ENCODE results near the gene STAU1.
"Not testable (repeated sequence)": the region's sequence is repeated elsewhere in the genome, so short reads cannot be mapped to it uniquely, and the experiment has no call there.

Gene STAU1

DNA sequence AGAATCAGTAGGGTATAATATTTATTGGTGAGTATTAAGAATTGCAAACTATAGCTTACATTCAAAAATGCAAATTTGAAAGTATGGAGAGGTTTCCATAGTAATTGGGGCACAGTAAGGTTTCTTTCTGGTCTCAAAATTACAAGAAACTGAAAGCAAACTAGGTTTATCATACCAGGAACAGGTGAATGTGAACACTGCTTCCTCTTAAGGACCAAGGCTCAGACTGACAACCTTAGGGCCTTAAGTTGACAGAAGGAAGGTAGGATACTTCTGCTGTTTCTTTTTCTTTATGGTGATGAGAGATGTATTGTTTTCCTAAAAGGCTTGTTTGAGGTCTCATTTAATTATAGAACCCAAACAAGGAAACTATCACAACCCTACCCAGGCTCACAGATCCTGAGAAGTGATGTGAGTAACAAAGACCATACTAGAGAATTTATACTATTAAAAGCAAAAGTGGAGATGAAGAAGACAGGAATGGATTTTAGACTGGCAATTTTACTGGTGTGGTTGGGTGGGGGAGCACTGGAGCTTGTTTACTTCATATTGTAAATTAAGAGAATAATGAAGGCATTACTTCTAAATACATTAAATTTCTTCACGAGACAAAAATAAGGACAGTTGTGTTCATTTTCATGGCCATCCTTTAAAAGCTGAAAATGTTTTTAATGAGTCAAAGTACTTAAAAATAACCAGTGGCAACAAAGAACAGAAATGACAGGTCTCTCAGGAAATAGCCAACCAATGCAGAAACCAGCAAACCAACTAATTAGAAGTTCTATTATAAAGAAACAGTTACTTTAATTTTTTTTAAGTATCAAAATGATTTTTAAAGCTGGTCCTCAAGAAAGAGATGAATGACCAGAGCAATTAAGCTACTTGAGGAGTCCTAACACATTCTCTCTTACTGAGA is 21.3 kb downstream of the STAU1 start:
- no peak for DNase-seq (ENCODE audit: low read depth in 2 of 3, low spot score in 2 of 3)

DNA sequence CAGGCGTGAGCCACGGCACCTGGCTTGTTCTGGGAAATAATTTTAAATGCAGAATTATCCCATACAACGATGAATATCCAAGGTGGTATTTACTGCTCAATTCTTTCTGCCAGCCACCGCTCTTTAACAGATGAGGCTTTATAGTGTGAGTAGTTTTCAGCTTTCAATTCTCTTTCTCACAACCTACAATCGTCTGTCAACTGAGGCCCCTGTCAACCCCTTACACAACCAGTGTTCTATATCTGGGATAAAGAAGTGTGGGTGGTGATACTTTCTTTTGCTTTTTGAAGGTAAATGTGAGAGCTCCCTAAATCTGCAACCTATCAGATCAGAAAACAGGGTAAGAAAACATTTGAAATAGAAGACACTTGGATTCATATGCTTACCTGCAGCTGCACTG is 22.5 kb downstream of the STAU1 start:
- DNase-seq (ENCODE audit: low read depth in 2 of 3, low spot score in 2 of 3) = no peak

DNA sequence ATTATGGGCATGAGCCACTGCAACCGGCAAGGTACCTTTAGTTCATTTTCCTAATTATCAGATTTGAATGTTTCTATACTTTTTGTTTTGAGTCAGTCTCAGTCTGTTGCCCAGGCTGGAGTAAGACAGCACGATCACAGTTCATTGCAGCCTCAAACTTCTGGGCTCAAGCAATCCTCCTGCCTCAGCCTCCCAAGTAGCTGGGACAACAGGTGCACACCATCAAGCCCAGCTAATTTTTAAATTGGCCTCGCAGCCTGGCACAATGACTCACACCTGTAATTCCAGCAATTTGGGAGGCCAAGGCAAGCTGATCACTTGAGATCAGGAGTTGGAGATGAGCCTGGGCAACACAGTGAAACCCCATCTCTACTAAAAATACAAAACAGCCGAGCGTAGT is 24.4 kb downstream of the STAU1 start:
- no peak for DNase-seq (ENCODE audit: low read depth in 2 of 3, low spot score in 2 of 3)

DNA sequence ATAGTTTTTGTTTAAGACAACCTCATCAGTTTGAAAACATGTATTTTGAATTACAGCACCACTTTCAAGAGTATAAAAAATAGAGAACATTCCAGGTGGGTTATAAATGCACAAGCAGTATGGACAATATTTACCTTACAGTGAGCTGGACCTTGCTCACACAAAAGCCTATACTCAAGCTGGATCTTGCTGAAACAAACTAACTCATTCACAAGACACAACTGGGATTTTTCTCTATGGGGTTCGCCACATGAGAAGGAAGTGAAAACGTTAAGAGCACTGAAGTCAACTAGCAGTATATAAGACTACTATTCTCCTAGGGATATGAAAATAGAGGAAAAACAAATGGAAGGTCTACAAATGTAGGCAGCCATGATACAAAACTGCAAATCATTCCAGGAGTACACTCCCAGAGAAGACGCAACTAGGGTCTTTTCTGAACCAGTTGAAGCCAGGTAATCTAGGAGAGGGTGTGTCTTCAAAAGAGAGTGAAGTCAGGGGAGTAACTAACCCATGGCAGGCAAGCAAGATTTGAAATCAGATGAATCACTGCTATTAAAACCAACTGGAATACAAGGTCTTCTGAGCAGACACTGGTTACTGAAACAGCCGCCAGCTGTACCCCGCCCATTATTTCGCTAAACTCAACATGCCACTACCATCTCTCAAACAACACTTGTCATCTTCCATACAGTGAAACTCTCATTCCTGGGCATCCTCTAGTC is 26.5 kb downstream of the STAU1 start:
- no peak for DNase-seq (ENCODE audit: low read depth in 2 of 3, low spot score in 2 of 3)

DNA sequence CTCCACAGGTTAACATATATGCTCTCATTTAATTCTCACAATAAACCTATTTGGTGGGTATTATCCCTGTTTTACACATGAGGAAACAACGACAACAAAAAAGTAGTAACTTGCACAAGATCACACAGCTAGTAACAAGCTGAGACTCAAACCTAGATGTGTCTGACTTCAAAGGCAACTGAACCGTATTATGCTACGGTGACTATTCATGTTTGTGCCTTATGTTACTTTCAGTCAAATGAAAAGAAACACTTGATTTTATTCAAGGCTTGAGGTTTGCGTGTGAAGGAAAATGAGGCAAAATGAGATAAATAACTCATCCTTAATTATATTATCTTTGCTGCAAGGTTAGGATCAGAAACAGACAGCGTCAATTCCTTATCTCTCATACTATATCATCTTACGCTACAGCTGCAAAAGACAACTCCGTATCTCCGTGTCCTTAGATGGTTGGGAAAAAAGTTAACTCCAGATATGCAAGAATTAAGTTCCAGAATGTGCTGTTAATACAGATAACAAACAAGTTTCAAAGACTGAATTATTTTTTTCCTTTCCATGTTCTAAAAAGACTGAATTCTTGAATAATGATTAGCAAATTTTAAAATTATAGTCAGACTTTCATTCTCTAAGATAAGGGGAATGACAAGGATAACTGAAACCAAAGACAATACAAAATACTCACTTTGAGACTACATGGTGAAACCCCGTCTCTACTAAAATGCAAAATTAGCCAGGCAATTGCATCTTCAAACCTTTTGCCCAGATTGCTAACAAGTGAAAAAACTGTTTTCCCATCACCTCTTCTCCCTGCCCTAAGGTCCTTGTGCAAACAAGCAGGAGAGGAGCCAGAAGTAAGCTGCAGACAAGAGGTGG is 27.8 kb downstream of the STAU1 start:
- DNase-seq (ENCODE audit: low read depth in 2 of 3, low spot score in 2 of 3) = no peak

DNA sequence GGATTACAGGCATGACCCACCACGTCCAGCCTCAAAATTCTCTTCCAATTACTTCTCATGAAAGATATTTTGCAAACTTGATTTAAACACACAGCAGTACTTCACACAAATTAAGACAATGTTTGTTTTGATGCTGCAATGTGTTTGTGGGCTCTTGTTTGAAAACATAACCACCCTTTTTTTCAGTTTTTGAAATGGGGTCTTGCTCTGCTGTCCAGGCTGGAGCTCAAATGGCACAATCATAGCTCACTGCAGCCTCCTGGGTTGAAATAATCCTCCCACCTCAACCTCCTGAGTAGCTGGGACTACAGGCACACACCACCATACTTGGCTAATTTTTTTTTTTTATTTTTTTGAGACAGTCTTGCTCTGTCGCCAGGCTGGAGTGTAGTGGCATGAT is 31.0 kb downstream of the STAU1 start:
- no peak for DNase-seq (ENCODE audit: low read depth in 2 of 3, low spot score in 2 of 3)

DNA sequence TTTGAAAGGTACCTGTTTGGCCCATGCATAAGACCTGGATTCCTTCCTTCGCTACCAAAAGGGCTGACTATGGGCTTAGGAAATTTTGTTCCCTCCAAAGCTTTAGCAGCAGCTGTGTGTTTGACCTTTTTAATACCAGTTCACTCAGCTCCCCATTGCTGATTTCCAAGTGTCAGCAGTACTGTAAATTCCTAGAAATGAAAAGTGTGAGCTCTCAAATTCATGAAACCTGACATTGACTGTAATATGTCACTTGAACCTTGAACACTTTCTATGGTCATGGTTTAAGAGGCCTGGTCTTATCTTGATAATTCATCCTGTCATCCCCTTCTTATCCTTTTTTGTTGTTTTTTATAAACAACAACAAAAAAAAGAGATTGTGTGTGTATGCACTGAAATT is 31.7 kb downstream of the STAU1 start:
- DNase-seq (ENCODE audit: low read depth in 2 of 3, low spot score in 2 of 3) = no peak

DNA sequence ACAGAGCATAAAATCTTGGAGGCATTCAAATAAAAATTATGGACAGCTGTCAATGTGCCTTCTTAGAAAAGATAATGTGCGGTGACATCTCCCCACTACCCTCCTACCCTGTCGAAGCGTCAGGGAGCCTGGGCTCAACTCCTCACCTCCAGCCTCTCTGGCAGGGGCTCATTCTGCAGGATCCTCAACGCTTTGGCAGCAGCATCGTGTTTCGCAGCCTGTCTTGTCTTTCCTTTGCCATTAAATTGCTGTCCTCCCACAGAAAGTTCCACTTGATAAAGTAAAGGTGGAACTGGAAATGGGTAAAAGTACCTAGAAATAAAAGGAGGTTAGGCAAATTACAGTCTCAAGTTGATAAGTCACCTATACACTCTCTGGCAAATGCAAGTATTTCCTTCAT is 36.7 kb downstream of the STAU1 start:
- no peak for DNase-seq (ENCODE audit: low read depth in 2 of 3, low spot score in 2 of 3)

DNA sequence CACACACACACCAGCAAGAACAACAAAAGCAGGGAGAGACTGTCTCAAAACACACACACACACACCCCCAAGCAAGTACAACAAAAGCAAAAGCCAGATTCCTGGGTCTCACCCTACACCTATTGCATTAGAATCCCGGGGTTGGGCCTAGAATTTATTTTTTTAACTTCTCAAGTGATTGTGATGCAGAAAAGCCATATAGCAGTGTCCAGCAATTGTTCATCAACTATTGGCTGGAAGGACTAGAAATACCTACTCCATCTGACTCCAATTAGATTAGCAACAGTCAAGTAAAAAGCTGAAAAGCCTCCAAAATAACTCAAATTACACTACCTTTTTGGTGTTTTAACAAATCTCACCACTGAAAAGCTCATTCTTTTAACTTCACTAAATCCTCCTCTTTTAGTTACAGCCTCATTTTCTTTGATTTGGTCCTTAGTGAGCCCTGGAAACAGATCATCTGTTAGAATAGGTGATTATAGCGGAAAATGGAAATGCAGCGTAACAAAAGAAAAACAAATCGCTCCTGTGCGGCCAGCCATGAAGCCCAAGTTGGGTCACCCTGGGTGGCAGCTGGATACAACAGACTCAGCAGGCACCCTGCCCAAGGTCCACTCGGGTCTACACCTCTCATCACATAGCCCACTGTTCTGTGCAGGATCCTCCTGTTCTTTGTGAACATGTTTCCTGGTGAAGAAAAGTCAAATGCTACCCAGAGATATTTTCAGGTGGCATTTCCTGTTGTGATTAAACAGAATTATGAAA is 38.7 kb downstream of the STAU1 start:
- DNase-seq (ENCODE audit: low read depth in 2 of 3, low spot score in 2 of 3) = no peak

DNA sequence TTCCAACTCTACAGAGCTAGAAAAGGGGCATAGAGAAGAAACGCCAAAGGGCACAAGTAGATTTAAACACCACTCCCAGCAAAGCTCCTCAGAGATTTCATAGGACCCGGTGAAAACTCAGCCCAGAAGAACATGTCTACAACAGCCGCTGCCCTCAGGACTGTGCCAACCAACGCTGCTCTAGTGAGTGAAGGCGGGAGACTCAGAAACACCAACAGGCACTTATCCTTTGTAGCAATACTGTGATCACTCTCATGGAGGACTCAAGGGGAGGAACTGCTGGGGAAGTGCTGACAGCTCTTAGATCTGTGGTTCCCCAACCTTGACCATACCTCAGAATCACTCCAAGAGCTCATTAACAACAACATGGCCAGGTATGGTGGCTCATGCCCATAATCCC is 39.5 kb downstream of the STAU1 start:
- DNase-seq (ENCODE audit: low read depth in 2 of 3, low spot score in 2 of 3) = no peak

DNA sequence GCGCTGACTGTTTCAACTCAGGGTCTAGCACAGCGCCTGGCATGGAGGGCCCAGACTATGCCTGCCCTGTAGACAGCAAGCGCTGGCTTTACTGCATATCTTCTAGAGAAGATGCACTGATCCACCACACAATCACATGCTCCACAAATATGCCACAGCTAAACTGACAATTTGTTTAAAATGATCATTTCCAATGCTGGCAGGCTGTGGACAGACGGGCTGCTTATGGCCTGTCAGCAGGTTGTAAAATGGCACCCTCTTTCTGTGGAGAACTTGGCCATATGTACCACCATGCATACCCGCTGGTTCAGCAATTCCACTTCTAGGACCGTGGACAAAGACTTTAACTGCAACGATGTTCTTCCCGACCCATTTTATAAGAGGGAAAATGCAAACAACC is 40.8 kb downstream of the STAU1 start:
- DNase-seq (ENCODE audit: low read depth in 2 of 3, low spot score in 2 of 3) = no peak

DNA sequence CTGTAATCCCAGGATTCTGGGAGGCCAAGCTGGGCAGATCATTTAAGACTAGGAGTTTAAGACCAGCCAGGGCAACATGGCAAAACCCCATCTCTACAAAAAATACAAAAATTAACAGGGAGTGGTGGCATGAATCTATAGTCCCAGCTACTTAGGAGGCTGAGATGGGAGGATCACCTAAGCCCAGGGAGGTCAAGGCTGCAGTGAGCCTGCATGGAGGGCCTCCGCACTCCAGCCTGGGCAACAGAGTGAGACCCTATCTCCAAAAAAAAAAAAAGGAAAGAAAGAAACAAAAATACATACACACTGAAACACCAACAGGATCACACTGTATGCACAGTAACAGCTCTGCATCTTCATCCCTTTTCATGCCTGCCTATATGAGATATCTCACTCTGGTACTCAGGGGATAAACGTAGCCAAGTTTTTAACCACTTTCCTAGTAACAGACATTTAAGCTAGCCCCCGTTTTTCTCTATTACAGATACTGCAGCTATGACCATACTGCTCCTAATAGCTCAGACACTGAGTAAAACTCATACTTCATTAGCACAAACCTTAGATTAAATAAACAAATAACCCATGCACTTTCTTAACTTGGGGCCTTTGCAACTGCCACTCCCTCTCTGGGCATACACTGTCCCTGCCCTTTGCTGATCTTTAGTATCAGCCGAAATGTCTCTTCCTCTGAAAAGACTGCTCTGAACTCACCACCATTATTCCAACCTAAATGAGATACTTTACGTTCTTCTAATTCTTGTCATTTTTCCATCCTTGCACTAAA is 41.5 kb downstream of the STAU1 start:
- no peak for DNase-seq (ENCODE audit: low read depth in 2 of 3, low spot score in 2 of 3)

DNA sequence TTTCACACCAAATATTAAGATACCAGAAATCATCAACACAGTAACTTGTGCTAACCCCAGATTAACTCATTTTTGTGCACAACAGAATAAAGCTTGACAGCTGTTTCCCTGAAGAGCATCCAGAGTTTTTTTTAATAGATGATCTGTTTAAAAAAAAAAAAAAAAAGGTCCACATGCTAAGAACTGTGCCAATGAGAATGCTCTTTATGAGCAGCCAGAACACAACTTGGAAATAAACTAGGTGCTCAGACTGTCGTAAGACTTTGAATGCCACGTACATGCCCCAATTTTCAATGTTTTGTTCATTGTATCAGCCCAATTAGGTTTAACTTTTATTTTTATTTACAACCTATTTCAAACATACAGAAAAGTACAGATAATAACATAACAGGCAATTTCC is 47.3 kb downstream of the STAU1 start:
- DNase-seq (ENCODE audit: low read depth in 2 of 3, low spot score in 2 of 3) = no peak

DNA sequence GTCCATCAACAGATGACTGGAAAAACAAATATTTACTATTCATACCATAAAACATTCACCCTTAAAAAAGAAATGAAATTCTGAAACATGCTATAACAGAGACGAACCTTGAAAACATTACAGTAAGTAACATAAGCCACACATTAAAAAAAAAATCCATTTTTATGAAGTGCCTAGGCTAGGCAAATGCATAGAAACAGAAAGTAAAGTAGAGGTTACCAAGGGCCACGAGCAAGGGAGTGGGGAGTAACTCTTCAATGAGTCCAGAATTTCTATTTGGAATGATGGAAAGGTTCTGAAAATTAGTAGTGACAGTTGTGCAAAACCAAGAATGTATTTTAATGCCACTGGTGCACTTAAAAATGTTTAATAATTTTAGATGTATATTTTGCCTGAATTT is 47.7 kb downstream of the STAU1 start:
- no peak for DNase-seq (ENCODE audit: low read depth in 2 of 3, low spot score in 2 of 3)

DNA sequence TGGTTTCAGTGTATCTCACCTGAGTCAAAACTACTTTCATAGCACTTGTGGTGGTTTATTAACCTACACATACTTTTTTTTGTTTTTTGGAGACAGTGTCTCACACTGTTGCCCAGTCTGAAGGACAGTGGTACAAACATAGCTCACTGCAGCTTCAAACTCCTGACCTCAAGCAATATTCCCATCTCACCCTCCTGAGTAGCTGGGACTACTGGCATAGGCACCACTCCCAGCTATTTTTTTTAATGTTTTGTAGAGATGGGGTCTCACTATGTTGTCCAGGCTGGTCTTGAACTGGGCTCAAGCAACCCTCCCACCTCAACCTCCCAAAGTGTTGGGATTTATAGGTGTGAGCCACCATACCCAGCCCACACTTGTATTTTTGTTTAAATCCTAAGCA is 49.7 kb downstream of the STAU1 start:
- no peak for DNase-seq (ENCODE audit: low read depth in 2 of 3, low spot score in 2 of 3)

DNA sequence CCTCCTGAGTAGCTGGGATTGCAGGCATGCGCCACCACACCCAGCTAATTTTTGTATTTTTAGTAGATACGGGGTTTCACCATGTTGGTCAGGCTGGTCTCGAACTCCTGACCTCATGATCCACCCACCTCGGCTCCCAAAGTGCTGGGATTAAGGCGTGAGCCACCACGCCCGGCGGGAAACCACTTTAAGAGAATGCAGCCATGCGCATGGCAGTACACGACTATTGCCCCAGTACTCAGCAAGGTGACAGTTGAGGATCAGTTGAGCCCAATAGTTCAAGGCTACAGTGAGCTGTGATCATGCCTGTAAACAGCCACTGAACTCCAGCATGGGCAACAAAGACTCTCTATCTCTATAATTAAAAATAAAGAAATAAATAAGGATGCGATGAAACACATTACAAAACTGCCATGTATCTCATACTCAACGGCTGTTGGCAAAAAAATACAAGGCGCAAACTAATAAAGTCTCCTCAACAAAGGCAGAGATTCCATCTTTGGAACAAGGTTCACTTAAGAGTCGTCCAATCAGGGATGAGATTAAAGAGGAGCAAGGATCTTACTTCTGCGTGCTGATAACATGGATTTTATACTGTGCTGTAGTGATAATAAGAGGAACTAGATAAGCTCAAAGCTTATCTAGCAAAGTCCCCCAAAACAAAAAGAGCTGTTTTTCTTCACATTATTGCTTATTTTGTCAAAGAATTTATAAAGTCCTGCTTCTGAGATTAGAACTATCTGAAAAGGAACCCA is 51.1 kb downstream of the STAU1 start:
- no peak for DNase-seq (ENCODE audit: low read depth in 2 of 3, low spot score in 2 of 3)

DNA sequence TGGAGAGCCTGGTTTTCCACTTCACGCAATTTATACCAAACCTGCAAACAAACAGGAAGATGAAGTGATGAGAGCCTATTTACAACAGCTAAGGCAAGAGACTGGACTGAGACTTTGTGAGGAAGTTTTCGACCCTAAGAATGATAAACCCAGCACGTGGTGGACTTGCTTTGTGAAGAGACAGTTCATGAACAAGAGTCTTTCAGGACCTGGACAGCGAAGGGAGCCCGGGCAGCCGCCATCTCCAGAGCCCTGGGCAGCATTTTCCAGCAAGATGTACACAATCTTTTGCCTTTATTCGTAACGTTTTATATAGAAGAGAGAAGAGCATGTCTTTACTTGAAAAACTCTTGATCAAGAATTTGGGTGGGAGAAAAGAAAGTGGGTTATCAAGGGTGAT is 53.3 kb downstream of the STAU1 start:
- not testable (repeated sequence) for DNase-seq (ENCODE audit: low read depth in 2 of 3, low spot score in 2 of 3)

DNA sequence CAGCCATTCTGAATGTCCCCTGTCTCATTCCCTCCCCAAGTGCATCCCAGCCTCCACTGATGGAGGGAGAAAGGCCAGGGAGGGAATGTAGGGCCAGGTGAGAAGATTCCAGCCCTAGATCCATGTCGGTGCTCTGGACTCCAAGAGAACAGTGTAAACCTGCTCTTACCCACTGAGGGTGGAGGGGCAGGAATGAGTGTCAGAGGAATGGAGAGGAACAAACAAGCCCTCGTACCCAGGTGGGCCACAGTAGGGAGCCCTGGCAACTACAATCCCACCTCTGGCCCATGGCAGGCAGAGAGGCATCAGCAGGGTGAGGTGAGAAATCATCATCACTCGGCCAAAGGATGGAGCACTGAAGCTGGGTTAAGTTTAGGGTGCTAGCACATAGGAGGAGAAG is 54.6 kb downstream of the STAU1 start:
- no peak for DNase-seq (ENCODE audit: low read depth in 2 of 3, low spot score in 2 of 3)

DNA sequence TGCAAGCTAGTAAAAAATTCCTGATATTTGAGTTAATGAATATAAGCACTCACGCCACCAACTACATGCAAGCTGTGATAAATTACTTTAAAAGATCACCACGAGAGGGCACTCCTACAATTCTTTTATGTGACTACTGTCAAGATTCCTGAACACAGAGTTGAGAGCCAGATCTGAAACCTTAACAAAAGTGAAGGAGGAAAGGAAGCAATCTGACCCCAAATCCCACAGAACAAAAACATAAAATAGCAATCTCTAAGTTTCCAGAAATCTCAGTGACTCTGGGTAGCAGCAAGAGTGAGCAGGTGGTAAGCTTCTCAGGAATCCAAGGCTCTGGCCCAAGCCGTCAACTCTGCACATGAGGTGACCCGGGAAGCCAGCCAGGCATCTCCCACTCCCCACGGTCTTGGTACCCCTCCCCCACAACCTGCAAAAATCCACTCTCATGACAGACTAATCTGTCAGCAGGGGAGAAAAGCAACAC is 55.1 kb downstream of the STAU1 start:
- DNase-seq (ENCODE audit: low read depth in 2 of 3, low spot score in 2 of 3) = no peak

All from activated CD8-positive, alpha-beta memory T cell treated with anti-CD3 and anti-CD28 coated beads for 48 hours (primary cell).